ENCODE results near the gene NUP133. TPM values are rescaled to one million over a fixed set of nuclear protein-coding genes. Genes with fewer than 3 reads are reported as not detected.
"Not testable (repeated sequence)": the region's sequence is repeated elsewhere in the genome, so short reads cannot be mapped to it uniquely, and the experiment has no call there.

NUP133 gene
- total RNA-seq, 4 donors from 2014 or later: 21.9 to 31.6 (median 26.9) TPM

DNA sequence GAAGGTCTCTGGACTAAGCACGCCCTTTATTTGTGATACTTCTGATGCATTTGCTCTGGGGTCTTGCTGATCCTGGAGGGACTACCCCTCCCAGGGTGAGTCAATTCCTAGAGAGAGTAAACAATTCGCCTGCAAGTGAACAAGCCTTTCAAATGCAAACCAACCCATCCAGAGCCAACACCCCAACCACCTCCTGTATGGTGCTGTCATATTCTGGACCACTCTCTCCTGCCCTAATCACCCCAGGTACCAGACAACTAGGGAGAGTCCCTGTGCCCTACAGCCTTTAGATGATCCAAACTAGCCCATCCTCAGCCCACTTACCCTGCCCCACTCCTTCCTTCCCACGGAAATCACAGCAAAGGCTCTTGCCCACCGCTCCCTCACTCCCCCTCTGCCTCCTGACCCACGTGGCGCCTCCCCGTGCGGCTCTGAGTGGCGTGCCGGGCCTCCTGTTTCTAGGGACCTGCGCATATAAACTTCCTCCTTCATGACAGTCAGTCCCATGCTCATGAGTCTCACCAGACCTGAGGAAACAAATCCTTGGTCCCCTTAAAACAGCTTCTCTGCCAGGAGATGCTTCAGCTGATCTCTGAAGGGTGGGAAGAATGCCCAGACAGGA, 111.4 kb downstream of the NUP133 start:
- TF ChIP-seq POLR2A (IDR thresholded peaks at IDR 0.05): no peak
- TF ChIP-seq, protein P1, sequence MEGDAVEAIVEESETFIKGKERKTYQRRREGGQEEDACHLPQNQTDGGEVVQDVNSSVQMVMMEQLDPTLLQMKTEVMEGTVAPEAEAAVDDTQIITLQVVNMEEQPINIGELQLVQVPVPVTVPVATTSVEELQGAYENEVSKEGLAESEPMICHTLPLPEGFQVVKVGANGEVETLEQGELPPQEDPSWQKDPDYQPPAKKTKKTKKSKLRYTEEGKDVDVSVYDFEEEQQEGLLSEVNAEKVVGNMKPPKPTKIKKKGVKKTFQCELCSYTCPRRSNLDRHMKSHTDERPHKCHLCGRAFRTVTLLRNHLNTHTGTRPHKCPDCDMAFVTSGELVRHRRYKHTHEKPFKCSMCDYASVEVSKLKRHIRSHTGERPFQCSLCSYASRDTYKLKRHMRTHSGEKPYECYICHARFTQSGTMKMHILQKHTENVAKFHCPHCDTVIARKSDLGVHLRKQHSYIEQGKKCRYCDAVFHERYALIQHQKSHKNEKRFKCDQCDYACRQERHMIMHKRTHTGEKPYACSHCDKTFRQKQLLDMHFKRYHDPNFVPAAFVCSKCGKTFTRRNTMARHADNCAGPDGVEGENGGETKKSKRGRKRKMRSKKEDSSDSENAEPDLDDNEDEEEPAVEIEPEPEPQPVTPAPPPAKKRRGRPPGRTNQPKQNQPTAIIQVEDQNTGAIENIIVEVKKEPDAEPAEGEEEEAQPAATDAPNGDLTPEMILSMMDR (IDR thresholded peaks at IDR 0.05): no peak
- intact Hi-C loops (cut with DNase I; ENCODE audit: low total_unique reads): no loop called here
- no peak for DNase-seq (ENCODE audit: low spot score in 2 of 2)
- 26 to 41% methylated on average over 11 of the region's 11 CpGs for WGBS, 2 donors
- H3K4me3 ChIP-seq (ENCODE audit: low read depth, poor library complexity, severe bottlenecking): no peak overlapping the region

DNA sequence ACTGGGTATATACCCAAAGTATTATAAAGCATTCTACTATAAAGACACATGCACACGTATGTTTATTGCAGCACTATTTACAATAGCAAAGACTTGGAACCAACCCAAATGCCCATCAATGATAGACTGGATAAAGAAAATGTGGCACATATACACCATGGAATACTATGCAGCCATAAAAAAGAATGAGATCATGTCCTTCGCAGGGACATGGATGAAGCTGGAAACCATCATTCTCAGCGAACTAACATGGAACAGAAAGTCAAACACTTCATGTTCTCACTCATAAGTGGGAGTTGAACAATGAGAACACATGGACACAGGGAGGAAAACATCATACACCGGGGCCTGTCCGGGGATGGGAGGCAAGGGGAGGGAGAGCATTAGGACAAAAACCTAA, 113.6 kb downstream of the NUP133 start:
- H3K4me3 ChIP-seq (ENCODE audit: low read depth, poor library complexity, severe bottlenecking); intact Hi-C loops (cut with DNase I; ENCODE audit: low total_unique reads); DNase-seq (ENCODE audit: low spot score in 2 of 2): not testable (repeated sequence)
- WGBS, 2 donors: 89 to 94% methylated on average over 5 of the region's 5 CpGs

DNA sequence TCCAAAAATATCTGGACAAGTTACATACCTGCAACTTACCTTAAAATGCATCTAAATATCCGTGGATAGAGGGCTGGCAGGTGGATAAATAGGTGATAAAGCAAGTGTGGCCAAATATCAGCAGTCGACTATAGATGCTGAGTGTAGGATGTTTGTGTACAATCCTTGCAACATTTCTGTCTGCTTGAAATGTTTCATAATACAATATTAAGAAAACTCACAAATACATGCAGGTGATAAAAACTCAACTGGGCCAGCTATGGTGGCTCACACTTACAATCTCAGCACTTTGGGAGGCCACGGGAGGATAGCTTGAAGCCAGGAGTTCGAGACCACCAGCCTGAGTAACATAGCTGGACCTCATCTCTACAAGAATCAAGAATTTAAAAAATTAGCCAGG, 115.2 kb downstream of the NUP133 start:
- TF ChIP-seq POLR2A (IDR thresholded peaks at IDR 0.05): no peak
- TF ChIP-seq, protein P1 (IDR thresholded peaks at IDR 0.05): no peak
- WGBS, 2 donors: 74 to 81% methylated on average over 4 of the region's 4 CpGs
- intact Hi-C loops (cut with DNase I; ENCODE audit: low total_unique reads): no loop called here
- no peak for DNase-seq (ENCODE audit: low spot score in 2 of 2)
- H3K4me3 ChIP-seq (ENCODE audit: low read depth, poor library complexity, severe bottlenecking): no peak overlapping the region

Other genes with a start within 250 kb of the NUP133 start
- gene RAB4A, start 237.2 kb downstream of the NUP133 start, total RNA-seq: 10 to 100 TPM; 65.5 to 84.7 (median 74.0) TPM
- gene CCSAP, start 165.3 kb downstream of the NUP133 start, total RNA-seq: 10 to 100 TPM; 20.0 to 32.4 (median 26.8) TPM
- 10 to 100 TPM in 1 of 4 donors, 1 to 10 TPM in 1, under 1 TPM in 2; 0.21 to 10.8 (median 1.7) TPM for gene ACTA1, start 74.2 kb downstream of the NUP133 start, total RNA-seq
- gene ABCB10, start 50.4 kb upstream of the NUP133 start, total RNA-seq: 10 to 100 TPM; 11.4 to 13.2 (median 12.2) TPM
- 10 to 100 TPM in 2 of 4 donors, 1 to 10 TPM in 2; 7.5 to 15.7 (median 9.4) TPM for gene TAF5L, start 117.8 kb upstream of the NUP133 start, total RNA-seq
- 1 to 10 TPM; 5.7 to 7.7 (median 6.3) TPM for gene URB2, start 117.9 kb upstream of the NUP133 start, total RNA-seq

All from lower leg skin (tissue), 4 donors.